CD4-positive, alpha-beta T cell treated with Interleukin-6 for 4 hours (primary cell): ENCODE data around the gene NUMA1.

ENCODE experiments used
- DNase-seq: peaks from one replicate; pipeline ENCODE4 v3.0.0-alpha.2; 2020; ENCODE audit warnings: mixed read lengths

Gene NUMA1

GRCh38 chr11:72014761-72015320 lies 65.5 kb downstream of the NUMA1 start:
- no peak for DNase-seq

DNA sequence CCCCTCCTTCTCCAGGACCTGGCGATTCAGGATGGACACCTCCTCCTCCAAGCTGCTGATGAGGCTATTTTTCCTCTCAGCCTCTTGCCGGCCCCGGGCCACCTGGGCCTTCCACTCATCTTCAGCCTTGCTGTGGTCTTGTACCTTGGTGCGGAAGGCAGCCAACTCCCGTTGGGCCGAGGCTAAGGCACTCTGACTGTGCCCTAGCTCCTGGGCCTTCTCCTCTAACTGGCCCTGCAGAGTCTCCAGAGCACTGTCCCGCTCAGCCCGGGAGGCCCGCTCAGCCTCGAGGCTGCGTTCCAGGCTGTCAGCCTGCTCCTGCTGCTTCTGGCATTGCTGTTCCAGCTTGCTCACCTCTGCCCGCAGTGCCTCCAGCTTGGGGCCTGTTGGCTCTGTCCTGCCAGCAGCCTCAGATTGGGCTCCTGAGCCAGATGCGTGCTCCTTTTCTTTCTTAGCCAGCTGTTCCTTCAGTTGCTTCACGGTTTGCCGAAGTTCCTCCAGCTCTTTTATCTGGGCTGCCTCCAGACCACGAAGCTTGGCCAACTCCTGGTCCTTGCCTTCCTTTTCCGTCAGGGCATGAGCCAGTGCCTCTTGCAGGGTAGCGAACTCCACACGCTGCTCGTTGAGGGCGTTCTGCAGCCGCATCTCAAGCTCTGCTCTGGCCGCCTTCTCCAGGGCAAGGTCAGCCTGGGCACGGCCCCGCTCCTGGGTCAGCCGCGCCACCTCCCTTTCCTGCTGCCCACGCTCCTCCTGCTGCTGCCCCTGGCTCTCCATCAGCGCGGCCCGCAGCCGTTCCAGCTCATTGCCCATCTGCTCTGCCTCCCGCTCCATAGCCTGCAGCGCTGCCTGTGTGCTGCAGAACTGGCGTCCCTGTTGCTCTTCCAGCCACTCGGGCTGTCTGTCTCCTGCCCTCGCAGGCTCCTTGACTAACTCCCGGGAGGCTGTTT lies 66.3 kb downstream of the NUMA1 start:
- DNase-seq, result no peak

GRCh38 chr11:72012897-72013721 lies 67.2 kb downstream of the NUMA1 start:
- DNase-seq, result no peak

DNA sequence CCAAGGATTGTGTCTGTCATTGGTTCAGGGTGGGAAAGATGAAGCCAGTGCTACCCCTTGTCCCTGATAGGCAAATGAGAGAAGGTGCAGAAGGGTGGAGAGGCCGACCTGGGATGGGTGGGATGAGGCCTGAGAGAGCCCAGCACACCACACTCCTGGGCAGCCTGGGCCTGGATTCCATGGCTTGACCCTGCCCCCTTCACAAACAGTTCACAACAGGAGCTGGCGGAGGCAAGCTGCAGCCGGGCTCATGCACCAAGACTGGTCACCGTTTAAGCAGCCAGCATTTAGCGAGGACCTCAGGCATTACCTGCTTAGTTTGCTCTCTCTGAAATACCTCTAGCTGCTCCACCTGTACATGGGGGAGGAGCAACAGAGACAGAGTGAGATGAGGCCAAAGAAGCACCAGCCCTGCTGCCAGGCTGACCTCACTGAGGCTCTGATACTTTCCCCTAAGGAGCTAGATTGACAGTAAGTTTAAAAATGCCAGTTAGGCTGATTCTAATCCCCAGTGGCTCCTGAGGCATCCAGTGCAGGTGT lies 68.2 kb downstream of the NUMA1 start:
- no peak for DNase-seq

DNA sequence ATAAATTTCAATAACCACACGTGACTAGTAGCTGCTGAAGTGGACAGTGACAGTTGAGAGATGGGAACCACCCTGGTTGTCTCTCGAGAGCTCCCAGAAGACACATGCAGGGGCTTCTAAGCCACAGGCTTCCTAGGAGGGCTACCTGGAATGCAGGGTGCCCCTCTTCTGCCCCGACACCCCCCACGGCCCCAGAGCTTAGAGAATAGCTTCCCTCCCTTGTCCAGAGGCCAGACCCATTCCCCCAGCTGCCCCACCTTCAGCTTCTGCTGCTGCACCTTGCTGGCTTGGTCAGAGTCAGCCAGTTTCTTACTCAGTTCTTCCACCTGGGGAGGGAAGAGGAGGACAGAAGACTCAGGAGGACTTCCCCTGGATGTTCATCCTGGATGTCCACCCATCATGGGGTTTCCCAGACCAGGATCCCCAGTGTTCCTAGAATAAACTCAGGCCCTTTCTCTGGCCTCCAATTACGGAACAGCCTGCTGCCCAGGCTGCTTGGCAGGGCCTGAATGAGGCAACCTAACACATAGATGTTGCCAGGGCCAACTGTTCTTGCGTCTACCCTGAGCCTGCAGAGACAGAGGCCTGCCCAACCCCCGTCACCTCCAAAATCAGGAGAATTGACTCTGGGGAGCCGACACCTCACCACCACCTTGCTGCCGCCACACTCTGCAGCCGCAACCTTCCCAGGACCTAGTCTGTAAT lies 69.7 kb downstream of the NUMA1 start:
- no peak for DNase-seq

DNA sequence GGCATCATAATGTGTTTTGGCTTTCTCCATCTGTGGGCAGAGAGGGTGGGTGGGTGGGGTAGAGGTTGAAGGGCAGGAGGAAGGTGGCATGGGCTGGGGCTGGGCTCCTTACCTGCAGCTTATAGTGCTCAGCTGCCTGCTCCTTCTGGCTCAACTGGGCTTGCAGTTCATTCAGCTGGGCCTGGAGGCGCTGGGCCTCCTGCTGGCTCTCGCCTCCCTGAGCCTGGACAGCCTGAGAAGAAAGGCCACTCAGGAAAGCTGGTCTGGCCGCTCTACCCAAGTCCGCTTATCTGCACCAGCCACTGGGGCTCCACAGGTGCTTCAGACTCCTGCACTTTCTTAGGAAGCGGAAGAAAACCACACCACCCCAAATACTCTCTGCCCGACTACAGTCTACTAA lies 71.2 kb downstream of the NUMA1 start:
- no peak for DNase-seq

- DNase-seq, result no peak
These were observed 71.6 kb downstream of the NUMA1 start for GRCh38 chr11:72008728-72009127.

- no peak for DNase-seq
These were observed 72.8 kb downstream of the NUMA1 start for GRCh38 chr11:72007587-72007986.

DNA sequence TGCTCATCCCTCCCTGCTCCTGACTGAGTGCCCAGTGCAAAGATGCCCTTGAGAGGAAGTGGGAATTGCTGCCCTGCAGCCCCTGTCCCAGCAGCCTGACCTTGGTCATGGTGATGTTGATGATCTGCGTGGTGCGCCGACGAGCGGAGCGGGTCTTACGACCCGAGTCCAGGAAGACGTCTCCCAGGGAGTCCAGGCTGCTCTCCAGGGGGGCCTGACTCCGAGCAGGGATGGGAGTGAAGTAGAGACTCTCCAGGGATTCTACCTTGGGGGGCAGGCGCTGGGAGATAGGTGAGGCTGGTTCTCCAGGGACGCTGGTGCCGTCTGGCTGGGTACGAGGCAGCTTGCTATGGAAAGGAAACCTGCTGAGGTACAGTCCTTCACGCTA lies 73.3 kb downstream of the NUMA1 start:
- DNase-seq, result no peak

DNA sequence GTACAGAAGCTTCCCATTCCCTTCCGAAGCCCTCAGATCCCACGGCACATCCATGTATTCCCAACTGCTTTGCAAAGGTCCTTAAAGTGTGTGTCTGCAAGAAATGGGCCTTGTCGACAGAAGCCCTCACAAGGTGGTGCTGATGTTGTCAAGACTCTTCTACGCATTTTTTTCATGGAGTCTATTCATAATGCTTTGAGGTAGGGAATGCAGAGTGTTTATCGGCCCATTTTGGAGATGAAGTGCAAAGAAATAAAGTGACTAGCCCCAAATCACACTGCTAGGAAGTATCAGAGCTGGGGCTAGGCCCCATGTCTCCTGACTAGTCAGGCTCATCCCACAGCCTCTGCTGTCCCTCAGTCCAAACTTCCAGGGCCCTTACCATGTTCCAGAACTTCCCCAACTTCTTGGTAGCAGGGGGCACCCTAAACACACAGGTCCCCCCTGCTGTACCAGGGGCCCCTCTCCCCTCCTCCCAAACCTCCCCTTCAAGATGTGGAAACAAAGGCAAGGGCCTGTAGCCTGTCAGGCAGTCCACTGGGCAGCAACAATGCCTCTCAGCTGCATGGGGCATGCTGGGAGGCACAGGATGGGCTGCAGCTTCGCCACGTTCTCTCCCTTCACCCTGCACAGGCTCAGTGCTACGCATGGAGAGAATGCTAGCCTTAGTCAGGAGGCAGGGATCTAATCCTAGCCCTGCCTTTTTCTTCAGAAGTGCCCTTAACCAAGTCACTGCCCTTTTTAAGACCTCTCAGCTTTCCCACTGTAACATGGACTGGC lies 73.8 kb downstream of the NUMA1 start:
- DNase-seq, result no peak

DNA sequence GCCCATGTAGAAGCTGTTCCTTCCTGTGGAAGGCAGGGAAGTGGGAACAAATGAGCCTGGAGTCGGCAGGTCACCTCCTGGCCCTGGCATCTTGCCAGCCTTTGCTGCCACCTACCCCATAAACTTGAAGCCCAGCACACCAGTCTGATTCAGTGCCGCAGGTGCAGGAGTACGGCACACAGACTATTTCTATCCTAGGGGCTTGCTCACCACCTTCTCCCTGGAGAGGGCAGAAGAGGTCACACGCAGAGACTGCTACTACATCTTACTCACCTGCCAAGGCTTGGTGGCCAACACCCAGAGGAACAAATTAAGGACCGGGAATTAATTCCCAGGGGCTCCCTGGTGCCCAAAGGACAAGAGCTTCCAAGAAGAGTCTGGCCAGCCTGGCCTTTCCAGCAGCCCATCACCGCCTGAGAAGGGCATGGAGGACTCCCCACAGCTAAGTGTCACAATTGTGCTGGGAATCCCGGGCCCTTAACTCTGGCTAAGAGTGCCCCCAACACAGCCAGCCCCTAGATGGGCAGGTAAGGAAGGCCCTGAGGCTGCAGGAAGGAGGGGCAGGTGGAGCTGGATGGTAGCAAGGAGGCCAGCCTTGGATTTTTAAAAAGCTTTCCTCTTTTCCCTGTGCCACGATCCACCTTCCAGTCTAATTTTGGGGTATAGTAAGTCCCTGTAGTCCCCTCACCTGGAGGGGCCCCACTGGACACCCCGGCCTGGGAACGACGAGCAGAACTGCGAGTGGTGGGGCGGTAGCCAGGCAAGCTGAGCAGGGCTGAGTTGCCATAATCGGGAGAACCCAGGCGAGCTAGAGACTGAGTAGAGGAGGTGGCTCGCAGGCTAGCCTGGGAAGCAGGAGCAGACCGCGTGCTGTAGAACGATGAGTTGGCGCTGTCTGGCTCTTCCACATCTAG lies 74.7 kb downstream of the NUMA1 start:
- no peak for DNase-seq

GRCh38 chr11:72004515-72005346 lies 75.6 kb downstream of the NUMA1 start:
- no peak for DNase-seq

DNA sequence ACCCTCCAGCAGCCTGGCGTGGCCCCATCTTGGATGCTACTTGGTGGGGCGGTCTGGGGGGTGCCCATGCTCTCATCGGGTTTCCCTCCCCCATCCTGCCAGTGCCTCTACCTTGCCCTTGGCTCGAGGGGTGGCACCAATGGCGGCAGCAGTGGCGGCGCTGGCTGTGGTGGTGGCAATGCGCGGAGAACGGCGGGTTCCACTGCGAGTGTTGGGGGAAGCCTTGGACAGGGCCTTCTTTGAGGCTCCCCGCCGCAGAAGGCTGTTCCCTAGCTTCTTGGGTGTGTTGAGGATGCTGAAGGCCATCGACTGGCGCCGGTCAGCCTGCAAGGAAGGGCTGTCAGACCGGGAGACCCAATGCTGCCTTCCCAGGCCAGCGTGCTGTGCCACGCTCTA lies 76.6 kb downstream of the NUMA1 start:
- DNase-seq, result no peak

- no peak for DNase-seq
These were observed 77.2 kb downstream of the NUMA1 start for GRCh38 chr11:72002841-72003775.

DNA sequence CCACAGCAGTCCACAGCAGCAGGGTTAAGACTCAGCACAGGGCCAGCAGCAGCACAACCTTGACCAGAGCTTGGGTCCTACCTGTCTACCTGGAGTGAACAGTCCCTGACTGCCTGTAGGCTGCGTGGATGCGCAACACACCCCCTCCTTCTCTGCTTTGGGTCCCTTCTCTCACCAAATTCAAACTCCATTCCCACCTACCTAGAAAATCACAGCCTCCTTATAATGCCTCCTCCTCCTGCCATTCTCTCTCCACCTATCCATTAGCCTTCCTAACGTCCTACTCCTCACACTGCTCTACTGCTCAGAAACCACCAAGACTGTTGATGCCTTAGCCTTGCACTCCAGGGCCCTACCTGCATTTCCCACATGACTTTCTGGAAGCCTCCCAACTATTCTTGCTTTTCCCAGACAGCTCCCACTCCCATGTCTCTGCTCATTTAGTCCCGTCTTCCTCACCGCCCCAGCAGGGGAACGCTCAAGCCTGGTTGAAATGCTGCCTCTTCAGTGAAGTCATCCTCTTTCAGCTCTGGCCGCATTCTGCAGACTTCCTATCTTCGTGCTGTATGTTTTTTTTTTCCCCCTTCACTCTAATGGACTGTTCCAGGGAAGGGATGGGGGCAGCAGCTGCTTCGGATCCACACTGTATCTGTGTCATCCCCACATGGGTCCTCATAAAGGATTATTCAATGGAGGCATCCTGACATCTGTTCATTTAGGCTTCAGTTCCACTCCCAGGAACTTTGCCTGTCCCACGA lies 78.3 kb downstream of the NUMA1 start:
- DNase-seq, result no peak

DNA sequence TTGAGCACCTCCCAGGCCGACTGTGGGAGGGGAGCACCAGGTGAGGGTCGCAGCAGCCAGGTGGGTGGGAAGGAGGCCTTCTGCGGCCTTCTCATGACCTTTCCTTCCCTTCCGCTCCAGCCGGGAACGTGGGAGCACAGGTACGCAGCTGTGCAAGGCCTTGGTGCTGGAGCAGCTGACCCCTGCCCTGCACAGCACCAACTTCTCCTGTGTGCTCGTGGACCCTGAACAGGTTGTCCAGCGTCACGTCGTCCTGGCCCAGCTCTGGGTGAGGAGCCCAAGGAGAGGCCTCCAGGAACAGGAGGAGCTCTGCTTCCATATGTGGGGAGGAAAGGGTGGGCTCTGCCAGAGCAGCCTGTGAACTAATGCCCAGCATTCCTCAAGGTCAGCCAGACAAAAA lies 79.1 kb downstream of the NUMA1 start:
- no peak for DNase-seq

- DNase-seq, result no peak
These were observed 80.0 kb downstream of the NUMA1 start for GRCh38 chr11:72000202-72000867.
